HG03442 (cell line): ENCODE measurements around the gene SLC48A1.

Source experiments
- ATAC-seq: cut with Tn5 transposase; IDR thresholded peaks from one replicate; pipeline ENCODE4 v1.9.1; 2021; ENCODE audit warnings: mild to moderate bottlenecking, moderate library complexity; ENCODE audit not compliant: unreplicated experiment

SLC48A1 gene

DNA sequence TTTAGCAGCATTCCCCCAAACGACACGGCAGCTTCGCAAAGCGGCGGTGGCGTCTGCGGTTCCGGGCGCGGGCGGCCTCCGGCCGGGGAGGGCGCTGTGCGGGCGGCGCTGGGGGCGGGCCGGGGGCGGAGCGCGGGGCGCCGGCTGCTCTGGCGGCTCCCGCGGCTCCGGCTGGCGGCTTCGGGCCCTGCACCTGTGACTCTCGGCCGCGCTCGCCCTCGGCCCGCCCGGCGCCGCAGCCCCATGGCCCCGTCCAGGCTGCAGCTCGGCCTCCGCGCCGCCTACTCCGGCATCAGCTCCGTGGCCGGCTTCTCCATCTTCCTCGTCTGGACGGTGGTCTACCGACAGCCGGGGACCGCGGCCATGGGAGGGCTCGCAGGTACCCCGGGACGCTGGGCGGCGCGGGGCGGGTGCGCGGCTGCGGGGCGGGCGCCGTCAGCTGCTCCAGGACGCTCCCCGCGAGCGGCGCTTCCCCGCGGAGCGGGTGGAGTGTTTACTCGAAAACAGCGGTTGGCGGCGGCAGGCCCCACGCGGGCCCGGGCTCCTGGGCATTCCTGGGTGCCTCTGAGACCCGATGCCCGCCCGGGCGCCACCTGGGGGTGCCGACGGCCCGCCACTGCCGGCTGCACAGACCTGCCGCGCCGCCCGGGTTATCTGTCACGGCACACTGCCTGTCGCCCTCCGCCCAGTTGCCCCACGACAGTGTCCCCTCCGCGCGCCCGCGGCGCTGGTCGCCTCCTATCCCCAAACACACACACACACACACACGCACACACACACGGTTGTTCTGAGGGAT is at the start of gene SLC48A1:
Gene SLC48A1, plus strand, starts transcription at position 177 of the 796 bp plus-strand sequence. Its CDS starts 67 bp downstream, at position 244.
- ATAC-seq, result peak; percentile 85

DNA sequence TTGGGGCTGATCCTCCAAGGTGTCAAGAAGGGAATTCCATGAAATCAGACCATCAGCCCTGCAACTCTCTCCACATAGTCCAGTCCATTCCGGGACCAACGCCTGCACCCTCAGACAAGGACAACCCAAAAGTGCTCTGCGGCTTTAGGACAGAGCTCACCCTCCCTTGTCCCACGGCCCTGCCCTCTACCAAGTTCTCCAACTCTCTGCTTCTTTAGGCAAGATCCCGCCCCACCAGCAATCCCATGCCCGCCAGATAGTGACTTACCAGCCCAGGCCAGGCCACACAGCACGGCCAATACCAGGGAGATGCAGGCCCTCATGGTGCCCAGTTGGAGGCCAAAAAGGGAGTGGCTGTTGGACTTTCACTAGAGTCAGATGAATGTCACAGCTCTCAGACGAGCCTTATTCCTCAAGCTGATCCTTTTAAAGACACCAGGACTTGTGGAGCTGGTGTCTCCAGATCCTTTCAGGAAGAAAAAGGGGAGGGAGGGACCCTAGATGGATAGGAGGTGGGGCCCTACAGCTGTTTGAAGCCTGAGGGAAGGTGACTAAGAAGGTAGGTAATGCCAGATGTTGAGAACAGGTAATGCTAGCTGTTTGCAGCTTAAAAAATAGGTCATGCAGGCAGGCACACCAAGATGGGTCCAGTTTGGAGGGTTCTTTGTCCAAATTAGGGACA is 47.8 kb upstream of the SLC48A1 start, which contains the start of gene ENDOU:
Gene ENDOU, minus strand, starts transcription at position 400 of the 682 bp plus-strand sequence. Its CDS starts 77 bp downstream, at position 323.
- ATAC-seq, result no peak

DNA sequence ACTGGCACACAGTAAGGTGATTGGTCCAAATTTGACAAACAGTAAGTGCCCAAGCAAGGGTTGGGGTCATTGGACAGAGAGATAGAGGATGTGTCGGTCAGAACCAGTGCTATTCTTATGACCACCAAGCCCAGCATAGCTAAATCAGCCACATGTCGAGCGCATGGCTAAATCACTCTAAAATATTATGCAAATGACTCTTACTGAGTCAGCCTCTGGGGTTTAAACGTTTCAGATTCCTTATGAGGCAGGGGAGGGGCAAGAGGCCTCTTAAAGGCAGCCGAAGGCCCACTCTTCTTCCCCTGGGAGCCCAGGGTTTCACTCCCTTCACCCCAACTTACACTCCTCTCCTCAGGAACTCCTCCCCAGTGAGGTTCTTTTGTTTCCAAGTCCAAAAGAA is 47.1 kb upstream of the SLC48A1 start:
- ATAC-seq, result peak; percentile 83

DNA sequence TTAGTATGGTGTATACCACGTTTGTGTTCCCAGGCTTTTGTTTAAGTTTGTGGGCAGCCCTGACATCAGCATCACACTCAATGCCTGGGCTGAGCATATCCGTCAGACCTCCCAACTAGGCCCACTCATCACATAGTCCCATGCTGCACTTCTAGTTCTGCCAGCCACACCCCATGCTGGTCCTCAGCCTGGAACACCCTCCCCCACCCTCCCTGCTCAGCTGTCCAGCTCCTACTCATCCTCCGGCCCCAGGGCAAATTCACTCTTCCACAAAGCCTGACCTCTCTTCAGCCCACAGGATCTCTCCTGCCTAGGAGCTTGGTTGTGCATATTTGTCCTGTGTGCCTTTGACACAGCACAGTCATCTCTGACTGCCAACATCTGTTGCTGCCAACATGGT is 43.8 kb upstream of the SLC48A1 start:
- ATAC-seq, result no peak

DNA sequence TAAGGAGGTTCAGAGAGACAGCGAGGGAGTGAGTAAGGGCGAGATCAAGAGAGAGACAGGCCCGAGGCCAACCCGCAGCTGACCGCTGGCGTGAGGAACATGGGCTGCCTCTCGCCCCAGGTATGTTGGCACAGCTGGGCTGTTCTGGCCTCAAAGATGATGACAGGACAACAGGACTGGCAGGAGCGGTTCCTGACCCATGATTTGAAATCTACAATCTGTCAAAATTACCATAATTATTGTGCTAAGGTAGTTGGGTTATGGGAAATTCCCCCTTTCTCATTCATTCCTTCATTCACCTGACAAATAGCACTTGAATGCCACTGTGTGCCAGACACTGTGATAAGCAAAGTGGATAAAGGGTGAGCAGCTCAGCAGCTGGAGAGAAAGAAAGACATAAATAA is 42.7 kb upstream of the SLC48A1 start:
- ATAC-seq, result no peak

DNA sequence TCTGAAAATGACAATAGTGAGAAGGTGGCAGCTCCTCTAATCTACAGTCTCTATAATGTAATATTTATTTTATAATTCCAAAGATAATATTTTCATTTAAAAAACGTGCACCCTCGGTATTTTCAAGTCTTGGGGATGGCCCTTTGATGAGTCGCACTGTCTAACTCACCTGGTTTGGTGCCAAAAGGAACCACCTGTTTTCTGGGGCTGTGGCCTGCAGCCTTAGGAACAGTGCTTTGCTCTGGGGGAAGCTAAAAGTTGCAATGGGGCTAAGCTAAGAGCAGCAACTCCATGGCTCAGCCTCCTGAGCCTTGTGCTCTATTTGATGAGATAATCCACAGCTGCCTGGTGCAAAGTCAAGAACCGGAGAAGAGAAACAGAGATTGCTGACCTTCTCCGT is 41.3 kb upstream of the SLC48A1 start:
- no peak for ATAC-seq

DNA sequence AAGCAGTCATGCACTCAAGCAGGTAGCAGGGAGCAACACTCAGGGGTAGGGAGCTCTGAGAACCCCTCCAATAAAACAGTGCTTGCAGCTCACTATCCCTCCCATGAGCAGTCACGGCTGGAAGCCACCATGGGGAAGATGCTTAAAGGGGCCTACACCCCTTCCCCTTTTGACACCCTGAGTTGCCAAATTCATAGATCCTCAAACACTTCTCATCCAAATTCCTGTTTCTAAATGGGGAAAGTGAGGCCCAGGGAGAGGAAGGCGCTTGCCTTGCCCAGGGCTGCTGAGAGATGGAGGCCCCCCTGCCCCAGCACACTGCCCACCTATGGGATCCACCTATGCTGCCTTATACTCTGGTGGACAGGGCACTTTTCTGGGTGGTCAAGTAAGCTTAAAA is 40.5 kb upstream of the SLC48A1 start:
- no peak for ATAC-seq

DNA sequence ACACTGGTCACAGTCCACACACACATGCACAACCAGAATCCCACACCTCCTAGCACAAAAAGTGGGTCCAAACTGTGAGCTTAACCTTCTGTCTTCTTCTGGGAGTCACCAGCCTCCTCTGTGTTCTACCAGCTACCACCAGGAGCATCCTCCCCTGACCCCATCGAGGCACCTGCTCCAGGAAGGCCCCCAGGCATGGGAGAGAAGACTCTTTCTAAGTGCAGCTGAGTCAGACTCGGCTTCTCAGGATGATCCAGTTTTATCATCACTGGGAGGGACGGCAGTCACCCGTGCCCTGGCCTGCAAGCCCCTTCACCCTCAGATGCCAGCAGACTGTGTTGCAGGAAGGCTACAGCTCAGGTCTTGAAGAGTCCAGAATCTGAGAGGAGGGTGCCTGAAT is 39.9 kb upstream of the SLC48A1 start:
- ATAC-seq, result no peak

DNA sequence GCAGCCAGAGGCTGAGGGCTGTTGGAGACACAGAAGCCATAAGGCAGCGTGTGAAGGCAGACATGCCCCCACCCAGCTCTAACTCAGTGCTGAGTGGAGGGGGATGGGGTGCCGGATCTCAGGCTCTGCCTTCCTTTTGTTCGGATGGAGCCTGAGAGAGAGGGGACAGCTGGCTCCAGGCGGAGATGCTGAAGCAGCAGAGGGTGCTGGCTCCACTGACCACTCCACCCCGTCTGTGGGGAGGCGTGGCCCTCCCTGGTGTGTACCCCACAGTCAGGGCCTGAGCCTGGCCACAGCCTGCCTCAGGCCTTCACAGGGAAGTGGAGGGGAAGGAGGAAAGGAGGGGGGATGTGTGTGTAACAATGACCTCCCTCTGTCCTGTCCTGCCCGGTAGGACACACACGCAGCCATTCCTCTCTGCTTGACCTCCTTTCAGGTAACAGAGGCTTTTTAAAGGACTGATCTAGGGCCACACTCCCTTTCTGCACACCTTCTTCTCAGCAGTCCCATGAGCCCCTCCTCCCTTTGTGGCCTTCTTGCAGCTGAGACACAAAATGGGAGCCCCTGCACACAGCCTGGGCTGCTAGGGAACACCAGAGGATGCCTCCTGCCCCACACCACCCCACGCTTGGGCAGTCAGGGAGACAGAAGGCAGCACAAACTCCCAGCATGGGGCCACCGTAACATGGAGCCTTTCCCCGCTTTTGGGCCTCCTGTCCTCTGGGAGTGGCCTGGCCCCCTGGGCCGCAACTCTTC is 38.1 kb upstream of the SLC48A1 start:
- no peak for ATAC-seq

DNA sequence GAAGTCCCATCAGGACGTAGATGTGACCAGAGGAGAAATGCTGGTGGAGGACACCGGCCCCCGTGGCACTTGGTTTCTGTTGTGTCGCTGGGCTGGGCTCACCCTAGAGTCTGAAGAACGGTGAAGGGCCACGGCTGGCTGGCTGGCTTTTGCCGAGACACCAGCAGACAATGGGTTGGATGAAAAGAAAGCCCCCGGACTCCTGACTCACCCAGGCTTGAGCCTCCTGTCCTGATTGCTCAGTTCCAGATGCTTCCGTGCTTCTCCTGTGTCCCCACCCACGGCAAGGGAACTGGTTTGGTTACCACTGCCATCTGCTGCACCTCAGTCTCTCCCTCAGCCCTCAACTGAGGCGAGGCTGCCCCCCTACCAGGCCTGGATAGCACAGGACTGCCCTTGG is 37.4 kb upstream of the SLC48A1 start:
- no peak for ATAC-seq

DNA sequence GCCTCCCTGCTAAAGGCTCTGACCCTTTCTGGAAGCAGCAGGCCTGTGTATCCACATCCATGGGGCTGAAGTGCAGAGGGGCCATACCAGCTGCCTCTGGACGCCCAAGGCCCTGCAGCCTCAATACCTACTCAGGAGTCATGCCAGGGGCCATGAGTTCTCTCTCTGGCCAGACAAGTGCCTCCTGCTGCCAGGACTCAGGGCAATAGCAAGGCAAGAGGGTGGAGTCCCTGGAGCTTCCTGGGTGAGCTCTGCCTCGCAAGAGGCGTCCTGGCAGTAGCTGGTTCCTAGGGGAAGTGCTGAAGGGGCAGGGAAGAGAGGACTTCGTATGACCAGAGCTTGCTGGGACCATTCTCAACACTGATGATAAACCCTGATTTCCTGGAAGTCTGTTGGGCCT is 36.8 kb upstream of the SLC48A1 start:
- ATAC-seq, result no peak

DNA sequence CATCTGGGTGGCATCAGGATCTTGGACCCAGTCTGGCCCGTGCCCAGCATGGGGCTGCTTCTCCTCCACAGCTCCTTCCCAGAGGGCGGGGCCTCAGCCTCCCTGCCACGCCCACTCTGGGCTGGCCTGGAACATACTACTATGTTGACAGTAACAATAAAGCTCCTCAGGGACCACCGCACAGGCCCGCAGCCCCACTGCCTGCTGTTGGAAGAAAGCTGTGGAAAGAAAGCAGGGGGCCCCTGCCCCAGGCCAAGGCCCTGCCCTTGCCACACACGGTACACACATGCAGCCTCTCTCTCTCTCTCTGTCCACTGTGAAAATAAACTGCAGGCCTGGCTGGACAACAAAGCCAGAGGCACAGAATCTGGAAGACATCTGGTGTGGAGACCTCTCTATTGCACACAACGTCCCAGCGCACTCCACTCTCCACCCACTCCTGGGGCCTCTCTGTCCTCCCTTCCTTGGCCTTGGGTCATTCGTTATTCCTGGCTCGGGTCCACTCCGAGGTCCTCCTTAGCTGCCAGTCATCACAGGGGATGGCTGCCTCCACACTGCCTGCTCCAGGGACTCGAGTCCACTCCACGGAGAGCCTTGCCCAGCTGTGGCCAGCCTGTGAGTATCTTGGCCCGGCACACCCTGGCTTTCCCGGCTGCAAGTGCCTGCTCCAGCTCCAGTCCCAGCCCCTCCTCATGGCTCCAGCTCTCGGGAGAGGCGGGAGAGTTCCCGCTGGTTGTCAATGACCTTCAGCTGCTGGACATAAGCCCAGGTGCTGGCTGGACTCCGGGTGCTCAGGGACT is 36.0 kb upstream of the SLC48A1 start:
- no peak for ATAC-seq

DNA sequence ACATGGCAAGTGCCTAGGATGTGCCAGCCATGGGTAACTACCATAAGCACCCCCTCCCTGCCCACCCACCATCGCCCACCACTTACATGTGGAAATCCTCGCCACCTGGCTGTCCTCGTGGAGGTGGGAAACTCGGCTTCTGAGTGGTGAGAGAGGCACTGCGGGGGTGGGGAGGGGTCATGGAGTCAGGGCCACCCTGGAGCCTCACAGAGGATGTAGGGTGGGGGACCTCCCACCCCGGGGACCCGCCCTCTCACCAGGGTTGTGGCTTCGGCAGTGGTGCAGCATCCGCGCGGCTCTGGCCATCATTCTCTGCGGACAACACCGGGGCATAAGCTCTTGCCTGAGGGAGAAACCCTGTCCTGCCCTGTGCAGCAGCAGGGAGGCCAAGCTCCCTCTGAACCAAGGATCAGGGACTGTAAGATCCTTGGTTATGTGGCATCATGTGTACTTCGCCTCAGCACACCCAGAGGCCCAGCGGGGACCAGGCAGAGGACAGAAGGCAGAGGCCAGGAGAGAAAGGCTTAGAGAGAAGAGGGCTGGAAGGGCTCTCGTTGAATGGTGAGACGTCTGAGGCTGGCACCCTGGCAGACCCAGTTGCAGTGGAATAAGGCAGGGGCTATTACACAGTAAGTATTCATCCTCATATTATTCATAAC is 35.0 kb upstream of the SLC48A1 start:
- ATAC-seq, result no peak

DNA sequence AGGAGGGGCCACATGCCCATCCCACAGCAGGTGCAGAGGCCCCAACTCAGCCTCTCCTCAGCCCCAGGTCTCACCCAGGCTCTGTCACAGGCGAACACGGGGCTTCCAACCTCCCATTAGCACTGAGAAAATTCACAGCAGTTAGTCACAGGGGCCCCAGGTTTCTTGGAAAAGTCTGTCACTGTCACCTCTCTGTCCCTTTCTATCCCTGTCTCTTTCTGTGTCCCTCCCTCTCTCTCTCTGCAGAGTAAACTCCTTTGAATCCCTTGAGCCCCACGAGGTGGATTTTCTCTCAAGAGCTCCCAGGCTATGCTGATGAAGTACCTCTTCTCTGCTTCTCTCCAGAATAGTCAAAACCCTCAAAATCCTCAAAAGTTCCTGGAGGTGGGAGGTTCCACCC is 33.7 kb upstream of the SLC48A1 start:
- no peak for ATAC-seq

DNA sequence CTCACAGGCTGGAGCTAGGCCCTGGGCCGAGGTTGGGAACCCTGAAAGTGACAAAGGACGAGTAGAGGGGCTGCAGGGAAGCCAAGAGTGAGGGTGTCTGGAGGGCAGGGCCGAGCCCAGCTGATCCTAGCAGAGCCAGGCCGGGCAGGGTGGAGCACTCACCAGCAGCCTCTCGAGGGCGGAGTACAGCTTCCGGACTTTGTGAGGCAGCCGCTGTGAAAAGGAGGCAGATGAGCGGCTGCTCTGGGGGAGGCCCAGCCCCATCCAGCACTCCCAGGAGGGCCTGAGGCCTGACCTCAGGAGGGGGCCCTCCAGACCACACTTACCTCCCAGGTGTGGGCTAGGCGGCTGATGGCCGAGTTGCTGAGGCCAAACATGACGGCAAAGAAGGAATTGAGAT is 33.1 kb upstream of the SLC48A1 start:
- ATAC-seq, result peak; percentile 62

DNA sequence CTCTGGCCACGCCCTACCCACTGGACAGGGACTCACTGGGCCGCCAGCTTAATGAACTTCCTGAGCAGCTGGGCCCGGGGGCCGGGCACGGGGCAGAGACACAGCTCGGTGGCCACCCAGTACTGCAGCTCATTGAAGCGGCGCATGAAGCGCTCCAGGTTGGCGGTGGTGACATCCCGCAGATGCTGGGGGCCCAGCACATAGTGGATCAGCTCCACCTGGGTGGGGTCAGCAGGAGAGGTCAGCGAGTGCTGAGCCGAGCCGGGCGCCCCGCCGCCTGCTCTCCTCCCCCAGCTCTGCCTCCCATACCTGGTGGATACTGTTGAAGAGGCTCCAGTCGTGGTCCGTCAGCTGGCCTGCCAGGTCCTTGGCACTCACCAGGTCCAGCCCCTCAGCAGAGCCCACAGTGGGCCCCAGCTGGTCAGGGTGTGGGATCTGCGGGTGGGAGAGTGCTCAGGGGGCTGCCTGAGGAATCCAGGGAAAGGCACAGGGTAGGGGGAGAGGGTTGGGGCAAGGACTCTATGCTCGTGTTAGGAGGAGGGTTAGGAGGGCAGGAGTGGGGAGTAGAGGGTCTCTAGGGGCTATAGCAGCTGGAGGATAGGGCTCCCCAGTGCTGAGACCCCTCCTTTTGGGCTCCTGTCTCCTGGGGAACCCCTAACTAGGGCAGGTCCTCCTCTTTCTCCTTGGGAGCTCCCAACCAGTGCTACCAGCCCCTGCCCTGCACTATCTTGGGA is 32.3 kb upstream of the SLC48A1 start:
- ATAC-seq, result peak; percentile 41

DNA sequence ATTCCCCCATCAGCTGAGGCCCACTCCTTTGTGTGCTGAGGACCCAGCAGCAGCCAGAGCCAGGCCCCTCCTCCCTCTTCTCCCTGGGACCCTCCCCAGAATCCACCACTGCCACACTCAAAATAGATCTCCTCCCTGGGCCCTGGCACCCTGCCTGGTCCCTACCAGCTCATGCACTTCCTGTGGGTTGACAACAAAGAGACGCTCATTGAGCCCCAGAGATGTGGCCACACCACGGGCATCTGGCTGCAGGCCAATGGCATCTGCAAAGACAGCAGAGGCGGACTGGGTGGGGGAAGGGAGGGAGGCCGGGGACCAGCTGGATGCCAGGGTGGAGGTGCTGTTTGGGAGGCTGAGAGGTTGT is 31.7 kb upstream of the SLC48A1 start:
- no peak for ATAC-seq

DNA sequence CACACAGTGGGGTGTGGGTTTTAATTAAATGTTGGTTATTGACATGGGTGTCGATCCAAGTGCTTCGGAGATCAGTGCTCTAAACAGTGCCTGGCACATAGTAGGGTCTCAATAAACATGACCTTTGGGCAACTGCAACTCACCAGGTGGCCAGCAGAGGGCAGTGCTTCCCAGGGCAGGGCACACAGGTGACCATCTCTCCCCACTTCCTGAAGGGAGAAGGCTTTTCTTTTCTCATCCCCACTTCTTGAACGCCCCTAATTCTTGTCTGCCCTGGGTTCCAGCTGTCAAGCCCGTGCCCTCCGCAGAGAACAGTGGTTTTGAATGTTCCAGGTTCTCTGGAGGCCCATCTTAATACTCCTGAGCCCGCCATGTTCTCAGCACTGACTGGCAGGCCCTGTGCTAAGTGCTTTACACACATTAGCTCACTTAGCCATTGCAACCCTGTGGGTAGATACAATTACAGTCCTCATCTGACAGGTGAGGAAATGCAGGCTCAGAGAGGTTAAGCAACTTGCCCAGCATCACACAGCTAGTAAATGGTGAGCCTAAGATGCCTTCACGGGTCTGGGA is 30.7 kb upstream of the SLC48A1 start:
- ATAC-seq, result no peak

DNA sequence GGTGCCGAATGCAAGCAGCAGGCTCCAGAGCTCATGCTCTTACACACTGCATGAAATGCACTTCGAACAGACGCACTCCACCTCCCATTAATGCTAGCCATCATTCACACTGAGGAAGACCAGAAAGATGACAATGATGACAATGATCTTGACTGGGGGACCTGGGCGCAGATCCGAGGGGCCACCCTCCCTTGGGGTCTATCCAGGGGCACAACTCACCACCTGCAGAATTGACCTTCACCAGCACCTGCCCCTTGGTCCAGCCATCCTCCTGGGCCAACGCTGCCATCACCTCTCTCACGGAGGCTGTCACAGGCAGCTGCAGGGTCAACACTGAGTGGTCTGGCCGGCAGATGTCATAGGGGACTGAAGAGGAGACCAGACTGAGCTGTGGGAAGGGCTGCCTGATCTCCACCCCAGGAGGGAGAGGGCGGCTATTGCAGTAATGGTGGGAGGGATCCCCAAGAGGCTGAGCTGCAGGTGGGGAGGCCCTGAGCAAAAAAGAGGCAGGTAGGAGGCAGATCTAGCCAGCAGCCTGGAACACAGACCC is 29.7 kb upstream of the SLC48A1 start:
- no peak for ATAC-seq
